HG03460 (cell line): ENCODE data around the gene CLSTN3.

Experiments
- ATAC-seq: cut with Tn5 transposase; IDR thresholded peaks from one replicate; pipeline ENCODE4 v1.9.1; 2021; ENCODE audit not compliant: unreplicated experiment

CLSTN3 gene

DNA sequence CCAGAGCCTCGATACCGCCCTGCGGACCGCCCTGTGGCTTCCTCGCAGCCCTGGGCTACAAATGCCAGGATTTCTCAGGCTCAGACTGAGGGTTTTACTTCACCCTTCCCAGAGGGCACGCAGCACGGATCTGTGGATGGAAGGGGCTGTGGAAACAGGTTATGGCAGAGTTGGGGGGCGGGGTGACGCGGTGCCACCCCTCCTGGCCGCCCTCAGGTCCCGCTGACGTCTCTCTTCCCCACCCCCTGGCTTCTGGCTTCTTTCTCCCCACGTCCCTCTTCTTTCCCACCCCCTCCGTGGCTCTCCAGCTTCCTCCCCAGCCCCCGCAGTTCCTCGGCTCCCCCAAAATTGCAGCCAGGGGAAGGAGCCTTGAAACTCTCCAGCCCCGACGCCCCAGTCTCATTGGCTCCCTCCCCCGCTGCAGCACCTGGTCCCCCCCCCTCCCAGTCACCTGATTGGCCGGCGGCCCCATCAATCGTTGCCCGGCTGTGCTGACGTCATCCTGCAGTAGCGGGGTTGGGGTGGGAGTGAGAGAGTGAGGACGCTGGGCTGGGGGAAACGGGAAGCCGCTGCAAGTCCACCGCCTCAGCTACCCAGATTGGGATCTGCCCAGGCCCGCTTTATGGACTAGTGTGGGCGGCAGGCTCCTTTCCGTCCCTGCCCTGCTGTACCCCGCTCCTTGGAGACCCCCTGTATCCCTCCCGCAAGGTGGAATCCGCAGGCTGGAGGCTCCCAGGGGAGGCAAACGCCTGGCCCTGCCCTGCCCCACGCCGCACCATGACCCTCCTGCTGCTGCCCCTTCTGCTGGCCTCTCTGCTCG, at the start of gene CLSTN3:
Gene CLSTN3, plus strand, starts transcription at position 500 of the 820 bp plus-strand sequence. Its CDS starts 278 bp downstream, at position 778.
- ATAC-seq: peak; percentile 83

DNA sequence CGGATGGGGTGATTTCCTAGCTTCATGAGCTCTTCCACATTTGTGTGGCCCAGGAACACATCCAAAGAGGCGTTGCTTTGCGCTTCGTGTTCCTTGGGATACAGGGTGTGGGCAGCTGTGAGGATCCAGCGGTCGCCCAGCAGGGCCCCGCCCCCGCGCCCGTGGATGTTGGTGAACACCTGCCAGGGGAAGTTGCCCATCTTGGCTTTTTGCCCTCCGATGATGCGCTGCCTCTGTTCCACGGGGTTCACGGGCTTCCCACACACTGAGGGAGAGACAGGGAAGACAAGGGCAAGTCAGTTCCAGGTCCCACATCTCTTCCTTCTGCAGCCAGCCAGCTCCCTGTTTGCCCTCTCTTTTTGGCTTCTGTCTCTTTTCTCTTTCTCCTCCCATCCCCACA, 49.1 kb upstream of the CLSTN3 start:
- no peak for ATAC-seq

DNA sequence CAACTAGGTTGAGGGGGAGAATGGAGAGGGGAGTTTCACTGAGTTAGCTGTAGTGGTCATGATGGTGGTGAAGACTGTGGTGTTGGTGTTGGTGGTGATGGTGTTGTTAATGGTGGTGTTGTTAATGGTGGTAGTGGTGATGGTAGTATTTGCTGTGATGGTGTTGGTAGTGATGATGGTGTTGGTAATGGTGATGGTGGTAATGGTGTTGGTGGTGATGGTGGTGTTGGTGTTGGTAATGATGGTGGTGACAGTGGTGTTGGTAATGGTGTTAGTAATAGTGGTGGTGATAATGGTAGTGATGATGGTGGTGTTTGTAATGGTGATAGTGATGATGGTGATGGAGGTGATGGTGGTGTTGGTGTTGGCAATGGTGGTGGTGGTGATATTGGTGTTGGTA, 47.0 kb upstream of the CLSTN3 start:
- no peak for ATAC-seq

DNA sequence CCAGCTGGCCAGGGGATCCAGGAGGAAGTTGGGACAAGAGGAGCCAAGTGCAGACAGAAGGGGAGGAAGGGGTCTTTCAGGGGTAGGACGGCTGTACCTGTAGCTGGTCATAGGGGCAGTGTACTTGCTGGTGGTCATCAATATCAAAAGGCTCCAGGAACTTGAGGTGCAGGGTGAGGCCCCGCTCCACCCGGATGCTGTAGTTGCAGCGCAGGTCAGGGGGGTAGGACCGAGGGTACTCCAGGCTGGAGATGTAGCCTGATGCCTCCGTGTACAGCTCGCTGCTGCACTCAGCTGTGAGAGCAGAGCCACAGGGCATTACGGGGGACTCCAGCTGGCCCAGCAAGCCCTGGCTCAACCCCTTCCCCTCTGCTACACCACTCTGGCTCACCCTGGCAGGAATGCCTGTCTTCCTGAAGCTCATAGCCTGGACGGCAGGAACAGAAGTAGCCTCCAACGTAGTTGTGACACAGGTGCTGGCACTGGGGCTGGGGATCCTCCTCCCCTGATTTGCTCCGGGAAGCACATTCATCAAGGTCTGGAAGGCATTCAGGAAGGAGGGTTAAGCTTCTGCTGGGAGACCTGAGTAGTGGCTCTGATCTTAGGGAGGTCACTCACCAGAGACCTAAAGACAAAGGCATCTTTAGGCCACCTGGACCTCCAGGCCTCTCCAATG, 40.8 kb upstream of the CLSTN3 start:
- no peak for ATAC-seq

DNA sequence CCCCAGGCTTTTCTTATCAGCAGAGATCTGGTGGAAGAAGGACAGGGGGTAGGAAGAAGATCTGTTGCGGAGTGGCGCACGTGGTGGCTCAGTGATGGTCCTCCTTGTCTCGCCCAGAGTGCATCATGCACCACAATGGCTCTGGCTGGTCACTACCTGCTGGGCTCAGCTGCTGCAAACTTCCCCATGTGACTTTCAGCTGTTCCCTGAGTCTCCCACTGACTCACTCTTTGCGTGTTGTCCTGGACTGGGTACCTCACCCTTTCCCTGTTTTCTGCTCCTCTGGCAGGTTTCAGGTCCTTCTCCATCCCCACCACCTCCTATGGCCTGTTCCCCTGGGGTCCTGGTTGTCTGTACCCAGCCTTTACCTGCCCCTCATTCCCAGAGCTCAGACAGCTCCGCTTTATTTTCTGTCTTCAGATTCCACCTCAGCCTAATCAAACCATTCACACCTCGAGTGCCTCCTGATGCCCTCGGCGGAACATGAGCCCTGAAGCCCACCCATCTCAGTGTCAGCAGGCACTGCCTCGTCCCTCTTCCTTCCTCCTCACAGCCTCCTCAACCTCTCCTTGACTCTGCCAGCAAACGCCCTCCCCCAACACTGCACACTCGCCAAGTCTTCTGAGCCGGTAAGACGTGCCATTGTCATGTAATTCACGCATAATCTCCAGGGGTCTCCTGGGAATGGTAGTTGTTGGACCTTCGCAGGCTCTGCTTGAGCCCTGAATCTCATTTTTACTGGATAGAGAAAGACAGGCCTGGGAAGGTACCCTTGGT, 39.8 kb upstream of the CLSTN3 start:
- no peak for ATAC-seq

DNA sequence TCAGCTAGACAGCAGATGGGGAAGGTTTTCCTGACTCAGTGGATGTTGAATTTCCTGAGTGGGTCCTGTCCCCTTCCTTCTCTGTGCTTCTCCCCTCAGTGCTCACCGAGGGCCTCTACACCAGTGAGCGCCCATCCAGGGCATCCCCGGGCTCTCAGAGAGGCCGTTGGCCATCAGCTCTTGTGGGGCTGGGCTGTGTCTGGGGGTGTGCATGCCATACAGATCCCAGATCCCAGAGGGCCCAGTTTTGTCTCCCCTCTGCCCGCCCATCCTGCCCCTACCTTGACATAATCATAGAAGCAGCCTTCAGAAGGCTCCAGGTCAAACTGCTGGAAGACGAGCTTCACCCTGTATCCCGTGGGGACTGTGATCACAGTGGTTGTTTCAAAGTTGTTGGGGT, 39.0 kb upstream of the CLSTN3 start:
- no peak for ATAC-seq

DNA sequence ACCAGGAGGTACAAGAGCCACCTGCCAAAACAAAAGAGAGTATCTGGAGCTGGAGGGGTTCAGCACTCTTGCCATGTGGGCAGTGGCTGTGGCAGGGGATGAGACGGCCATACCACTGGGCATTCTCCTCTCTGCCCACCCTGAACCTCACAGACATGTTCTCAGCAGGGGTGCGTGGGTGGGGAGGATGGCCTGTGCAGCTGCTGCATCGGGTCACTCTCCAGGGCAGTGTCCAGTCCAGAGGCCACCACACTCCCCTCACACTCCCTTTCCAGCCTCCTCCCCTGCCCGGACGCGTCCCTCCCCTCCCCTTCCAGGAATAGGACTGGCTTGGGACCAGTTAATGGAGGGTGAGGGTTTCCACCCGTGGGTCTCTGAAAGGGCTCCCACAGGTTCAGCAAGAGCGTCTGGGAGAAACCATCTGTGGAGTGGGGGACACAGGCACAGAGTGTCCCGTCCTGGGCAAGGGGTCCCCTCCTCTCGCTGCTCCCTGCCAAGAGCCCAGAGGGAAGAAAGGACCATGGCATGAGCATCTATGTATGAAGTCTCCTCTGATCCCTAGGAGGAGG, 38.4 kb upstream of the CLSTN3 start:
- ATAC-seq: no peak

DNA sequence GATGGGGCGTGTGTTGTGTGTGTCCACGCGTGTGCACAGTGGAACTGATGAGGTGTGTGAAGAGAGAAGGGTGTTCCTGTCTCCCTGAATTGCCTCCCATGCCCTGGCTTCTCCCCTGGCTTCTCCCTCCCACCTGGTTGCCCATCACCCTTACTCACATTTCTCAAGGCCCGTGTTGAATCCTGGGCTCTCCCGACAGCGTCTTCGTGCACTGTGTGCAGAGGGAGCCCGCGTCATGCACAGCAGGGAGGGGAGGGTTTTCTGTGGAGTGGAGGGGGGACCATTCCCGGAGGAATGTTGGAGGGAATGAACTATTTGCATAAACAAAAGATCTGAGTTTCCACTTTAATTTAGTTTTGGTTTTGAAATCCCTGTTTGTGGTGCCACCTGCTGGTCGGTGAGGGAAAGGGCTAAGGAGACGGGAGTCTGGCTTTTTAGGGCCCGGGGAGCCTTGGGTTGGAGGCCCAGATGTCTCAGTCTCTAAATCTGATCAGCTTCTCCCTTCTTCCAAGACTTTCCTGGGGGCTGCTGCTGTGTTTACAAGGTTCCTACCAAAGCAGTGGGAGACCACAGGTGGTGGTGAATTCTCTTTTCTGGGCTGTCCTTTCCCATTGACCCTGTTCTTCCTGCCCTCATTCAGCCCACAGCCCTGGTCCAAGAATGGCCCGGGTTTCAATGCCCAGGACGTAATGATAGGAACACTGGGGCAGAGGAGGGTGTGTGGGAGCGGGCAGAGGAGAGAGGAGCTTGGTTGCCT, 37.8 kb upstream of the CLSTN3 start, which contains the start of gene C1R:
Gene C1R, minus strand, starts transcription at position 217 of the 757 bp plus-strand sequence. Its CDS starts 57 bp downstream, at position 160.
- no peak for ATAC-seq

DNA sequence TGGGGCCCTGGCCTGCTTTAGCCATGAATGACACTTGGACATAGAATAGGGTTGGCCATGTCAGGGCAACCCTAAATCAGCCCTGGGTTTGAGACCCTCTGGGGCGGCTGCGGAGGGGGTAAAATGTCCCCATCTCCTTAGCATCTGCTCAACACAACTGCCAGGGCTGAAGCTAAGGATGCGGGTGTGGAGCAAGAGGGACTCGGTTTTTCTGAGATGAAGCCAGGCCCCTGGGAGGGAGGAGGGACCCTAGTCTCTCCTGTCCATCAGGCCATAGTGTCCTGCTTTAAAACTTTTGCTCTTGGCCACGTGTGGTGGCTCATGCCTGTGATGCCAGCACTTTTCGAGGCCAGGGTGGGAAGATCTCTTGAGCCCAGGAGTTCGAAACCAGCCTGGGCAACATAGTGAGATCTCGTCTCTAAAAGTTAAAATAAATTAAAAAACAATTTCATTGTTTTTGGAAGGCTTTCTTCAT, 37.1 kb upstream of the CLSTN3 start:
- ATAC-seq: no peak

DNA sequence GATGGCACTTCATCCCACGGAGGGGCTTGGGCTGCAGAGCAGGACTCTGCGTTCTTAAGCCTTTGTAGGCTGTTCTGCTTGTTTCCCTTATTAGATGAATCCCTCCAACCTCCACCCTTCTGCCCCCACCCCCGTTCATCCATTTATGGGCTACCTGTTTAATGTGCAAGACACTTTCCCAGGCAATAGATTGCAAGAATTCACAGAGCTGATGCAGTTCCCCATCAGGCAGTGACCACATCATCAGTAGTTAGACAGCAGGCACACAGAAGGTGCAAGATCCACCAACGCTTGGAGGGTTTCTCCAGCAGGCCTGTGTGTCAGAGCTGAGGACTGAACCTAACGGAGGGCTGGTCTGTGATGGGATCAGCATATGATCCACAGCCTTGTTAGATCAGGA, 36.7 kb upstream of the CLSTN3 start:
- no peak for ATAC-seq

DNA sequence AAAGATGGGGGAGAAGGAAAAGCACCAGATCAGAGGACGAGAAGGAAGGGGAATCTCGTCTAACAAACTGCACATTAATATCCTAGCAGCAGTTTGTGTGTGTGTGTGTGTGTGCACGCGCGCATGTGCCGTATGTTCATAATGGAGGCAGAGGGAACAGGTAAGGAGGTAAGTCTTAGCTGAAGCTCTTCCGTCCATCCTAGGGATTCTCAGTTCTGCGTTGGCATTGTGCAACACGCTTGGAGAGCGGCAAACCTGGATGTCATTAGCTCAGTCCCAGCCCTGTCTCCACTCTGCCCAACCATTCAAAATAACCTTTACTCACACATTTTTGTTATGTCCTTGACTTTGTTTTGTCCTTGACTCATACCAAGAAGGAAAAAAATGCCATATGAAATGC, 36.3 kb upstream of the CLSTN3 start:
- no peak for ATAC-seq

DNA sequence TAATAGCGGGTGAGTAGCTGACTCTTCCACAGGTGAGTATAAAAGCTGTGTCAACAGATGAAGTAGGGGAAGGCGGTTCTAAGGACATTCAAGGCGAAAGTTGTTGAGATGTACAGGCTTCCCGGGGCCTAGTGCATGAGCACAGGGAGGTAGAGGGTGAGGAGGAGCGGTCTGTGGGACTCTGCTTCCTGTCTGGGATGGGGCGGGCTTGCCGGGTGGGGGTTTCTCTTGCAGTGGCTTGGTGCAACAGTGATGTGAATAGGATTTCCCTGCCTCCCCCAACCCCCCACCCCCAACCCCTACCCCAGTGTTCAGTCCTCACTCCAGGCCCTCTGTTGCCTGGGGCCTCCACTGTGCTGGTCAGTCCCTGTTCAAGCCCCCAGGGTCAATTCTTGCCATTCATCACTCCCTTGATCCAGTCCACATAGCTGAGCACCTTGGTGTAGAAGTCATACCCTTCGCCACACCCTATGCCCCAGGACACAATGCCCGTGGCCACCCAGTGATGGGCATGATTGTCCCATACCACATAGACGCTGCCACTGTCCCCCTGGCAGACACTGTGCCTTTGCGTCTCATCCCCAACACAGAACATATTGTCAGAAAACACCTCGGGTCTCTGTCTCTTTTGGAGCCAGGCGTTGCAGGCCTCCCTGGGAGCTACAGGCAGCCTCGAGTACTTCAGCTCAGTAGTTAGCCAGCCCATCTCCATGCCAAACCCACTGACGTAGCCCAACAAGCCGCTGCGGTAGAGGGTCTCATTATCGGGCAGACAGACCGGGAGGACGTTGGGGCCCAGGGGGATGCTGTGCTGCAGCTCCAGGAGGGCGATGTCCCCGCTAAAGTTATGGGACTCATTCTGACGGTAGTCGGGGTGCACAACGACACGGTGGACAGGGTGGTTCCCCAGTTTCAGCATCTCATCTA, 33.9 kb upstream of the CLSTN3 start:
- no peak for ATAC-seq

DNA sequence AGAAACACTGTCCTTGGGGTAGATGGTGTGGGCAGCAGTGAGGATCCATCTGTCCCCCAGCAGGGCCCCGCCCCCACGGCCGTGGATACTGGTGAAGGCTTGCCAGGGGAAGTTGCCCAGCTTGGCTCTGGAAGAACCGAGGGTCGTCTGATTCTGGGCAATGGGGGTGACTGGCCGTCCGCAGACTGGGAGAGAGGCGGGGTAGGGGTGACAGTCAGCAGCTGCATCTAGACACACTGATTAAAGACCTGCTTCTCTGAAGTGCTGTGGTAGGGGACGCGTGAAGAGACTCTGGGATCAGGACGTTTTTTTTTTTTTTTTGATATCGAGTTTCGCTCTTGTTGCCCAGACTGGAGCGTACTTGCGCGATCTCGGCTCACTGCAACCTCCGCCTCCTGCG, 33.2 kb upstream of the CLSTN3 start:
- ATAC-seq: no peak

DNA sequence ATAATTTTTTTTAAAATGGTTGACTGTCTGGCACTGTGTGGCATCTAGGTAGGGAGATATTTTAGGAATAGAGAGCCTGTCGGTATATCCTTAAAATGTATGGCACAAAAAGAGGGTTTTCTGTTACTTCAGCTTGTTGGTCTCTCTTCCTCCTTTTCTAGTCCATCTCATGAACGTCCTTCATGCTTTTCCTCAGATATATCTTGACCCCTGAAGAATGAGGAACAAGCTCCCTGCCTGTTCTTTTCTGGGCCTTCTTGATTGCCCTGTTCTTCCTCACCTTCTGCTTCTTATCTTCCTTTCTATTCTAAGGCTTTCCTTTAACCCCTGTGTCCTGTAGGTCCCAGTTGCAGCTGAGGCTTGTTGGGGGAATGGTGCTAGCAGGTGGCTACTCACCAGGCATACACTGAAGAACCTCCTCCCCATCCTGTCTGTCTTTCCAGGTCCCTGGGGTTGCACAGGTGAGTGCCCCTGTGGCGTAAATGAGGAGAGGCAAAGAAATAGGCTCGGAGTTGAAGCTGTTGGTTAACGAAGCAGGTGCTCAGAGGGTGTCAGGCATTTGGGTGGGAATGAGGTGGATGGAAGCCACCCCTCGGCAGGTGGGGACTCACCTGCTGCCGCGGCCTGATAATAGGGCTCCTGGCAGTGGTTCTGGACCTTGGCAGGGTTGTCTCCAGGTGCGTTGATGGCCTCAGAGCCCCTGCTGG, 30.7 kb upstream of the CLSTN3 start:
- ATAC-seq: no peak

DNA sequence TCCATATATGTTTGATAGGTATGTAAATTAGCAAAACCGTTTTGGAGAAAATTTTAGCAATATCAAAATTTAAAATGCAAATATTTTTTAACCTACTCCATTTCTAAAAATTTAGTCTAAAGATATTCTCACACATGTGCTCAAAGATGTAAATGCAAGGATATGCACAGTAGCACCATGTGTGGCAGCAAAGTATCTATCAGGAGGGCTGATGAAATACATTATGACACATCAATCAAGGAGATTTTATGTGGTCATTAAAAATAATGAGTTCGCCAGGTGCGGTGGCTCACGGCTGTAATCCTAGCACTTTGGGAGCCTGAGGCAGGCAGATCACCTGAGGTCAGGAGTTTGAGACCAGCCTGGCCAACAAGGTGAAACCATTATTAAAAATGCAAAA, 29.9 kb upstream of the CLSTN3 start:
- no peak for ATAC-seq

DNA sequence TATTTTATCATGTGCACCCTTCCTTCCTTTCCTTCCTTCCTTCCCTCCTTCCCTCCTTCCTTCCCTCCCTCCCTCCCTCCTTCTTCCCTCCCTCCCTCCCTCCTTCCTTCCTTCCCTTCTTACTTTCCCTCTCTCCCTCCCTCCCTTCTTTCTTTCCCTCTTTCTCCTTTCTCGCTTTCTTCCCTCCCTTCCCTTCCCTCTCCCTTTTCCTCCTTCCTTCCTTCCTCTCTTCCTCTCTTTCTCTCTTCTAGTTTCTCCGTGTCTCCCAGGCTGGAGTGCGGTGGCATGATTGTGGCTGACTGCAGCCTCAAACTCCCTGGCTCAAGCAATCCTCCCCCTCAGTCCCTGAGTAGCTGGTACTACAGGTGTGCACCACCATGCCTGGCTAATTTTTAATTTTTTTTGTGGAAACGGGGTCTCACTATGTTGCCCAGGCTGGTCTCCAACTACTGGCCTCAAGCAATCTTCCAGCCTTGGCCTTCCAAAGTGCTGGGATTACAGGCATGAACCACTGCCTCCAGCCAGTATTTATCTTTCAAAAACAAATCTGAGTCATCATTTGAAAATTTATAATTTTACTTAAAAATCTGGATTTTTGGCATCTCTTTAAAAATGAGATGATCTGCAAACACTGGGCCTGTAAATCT, 29.0 kb upstream of the CLSTN3 start:
- no peak for ATAC-seq

DNA sequence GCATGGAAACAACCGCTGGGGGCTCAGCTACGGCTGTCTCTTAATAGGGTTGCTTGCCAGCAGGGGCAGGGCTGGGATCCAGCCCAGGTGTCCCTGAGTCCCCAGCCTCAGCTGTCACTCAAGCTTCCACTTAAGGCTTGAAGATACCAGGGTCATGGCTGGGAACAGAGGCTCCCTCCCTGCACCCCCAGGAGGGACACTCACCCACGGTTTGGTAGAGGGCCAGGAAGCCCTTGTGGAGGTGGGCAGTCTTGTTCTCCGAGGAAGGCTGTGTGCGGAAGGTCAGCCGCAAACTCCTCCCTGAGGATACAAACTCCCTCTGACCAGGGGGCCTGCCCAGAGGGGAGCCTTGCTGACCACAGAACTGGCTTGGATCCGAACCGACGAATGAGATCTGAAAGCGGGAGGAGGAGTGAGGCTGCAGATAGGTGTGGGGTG, 28.5 kb upstream of the CLSTN3 start:
- ATAC-seq: no peak

DNA sequence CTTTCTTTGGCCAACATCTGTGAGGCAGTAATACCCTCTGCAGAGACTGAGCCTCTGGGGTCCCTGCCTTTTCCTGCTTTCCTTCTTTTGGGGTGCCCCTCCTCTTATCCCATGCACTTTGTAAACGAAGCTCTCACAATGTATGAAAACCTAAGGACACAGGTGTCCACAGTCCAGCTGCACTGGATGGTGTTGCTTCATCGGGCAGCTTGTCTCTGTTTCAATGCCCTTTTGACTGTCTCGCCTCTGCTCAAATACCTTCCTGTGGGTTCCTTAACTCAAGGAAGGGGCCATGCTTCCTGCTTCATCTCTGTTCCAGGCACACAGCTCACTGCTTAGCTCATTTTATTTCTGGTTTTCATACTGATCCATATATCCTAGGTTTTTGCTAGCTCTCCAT, 27.6 kb upstream of the CLSTN3 start:
- no peak for ATAC-seq
